H1 (cell line): ENCODE results near the gene ARHGEF4. TPM values are rescaled to one million over a fixed set of nuclear protein-coding genes. Genes with fewer than 3 reads are reported as not detected.

Source experiments
- CTCF ChIA-PET: fragments of 300-600 bp; sonication (Branson Sonifier 250); formaldehyde crosslinking; loops from one replicate; lab custom pipeline; 2021; ENCODE audit not compliant: partially characterized antibody; lab: Charles Lee
- POLR2A ChIA-PET: fragments of 300-600 bp; sonication (Branson Sonifier 250); formaldehyde crosslinking; loops from one replicate; lab custom pipeline; 2021; ENCODE audit warnings: inconsistent platforms; ENCODE audit not compliant: partially characterized antibody; lab: Charles Lee
- DNase-seq, 2 experiments: peaks; one replicate each; pipeline versions ENCODE4 v3.0.0 to v3.0.0-alpha.2; 2010 to 2022; ENCODE audit warnings: low spot score in 2 of 2, low read depth in 1 of 2, mixed read lengths in 1 of 2
- FAIRE-seq: peaks from 2 replicates; lab custom pipeline; 2011; peaks lifted over from hg19 to GRCh38; lab: Jason Lieb, UNC
- H2AFZ ChIP-seq: 2 replicates; pipeline ENCODE4 v1.8.1; 2012; ENCODE audit warnings: low read length, inconsistent platforms
- H2AK5ac ChIP-seq: 2 replicates; pipeline ENCODE4 v1.6.1; 2013; ENCODE audit warnings: low read depth, low read length
- H2BK120ac ChIP-seq: replicated peaks from 2 replicates; pipeline ENCODE3; 2013; ENCODE audit warnings: low read depth, low read length, inconsistent platforms
- H2BK12ac ChIP-seq: 2 replicates; pipeline ENCODE4 v1.6.1; 2013; ENCODE audit warnings: low read depth, low read length
- H2BK15ac ChIP-seq: 2 replicates; pipeline ENCODE4 v1.6.1; 2013; ENCODE audit warnings: low read length
- H2BK20ac ChIP-seq: 2 replicates; pipeline ENCODE4 v1.6.1; 2013; ENCODE audit warnings: low read length
- H2BK5ac ChIP-seq: 2 replicates; pipeline ENCODE4 v1.6.1; 2013; ENCODE audit warnings: low read depth, low read length
- H3K14ac ChIP-seq: 2 replicates; pipeline ENCODE4 v1.6.1; 2013; ENCODE audit warnings: inconsistent platforms; ENCODE audit not compliant: insufficient read length
- H3K18ac ChIP-seq: 2 replicates; pipeline ENCODE4 v1.6.1; 2013; ENCODE audit warnings: low read length; ENCODE audit errors: extremely low read depth
- H3K23ac ChIP-seq: 2 replicates; pipeline ENCODE4 v1.6.1; 2013; ENCODE audit warnings: inconsistent platforms; ENCODE audit not compliant: insufficient read length
- H3K23me2 ChIP-seq: 2 replicates; pipeline ENCODE4 v1.6.1; 2013; ENCODE audit warnings: low read depth, low read length
- H3K27ac ChIP-seq: 2 replicates; pipeline ENCODE4 v1.6.1; 2011; ENCODE audit warnings: low read depth, low read length, inconsistent platforms
- H3K27me3 ChIP-seq, 4 experiments: replicated peaks in 1 of 4; 1 replicate in 1 of 4; 2 replicates in 3 of 4; pipeline versions ENCODE4 v1.6.1 to v1.8.1; 2011 to 2013; ENCODE audit warnings: low read length in 3 of 4, mild to moderate bottlenecking in 3 of 4, inconsistent platforms in 2 of 4, mixed read lengths in 2 of 4, moderate library complexity in 1 of 4; ENCODE audit not compliant: control insufficient read depth in 3 of 4, insufficient read depth in 3 of 4; ENCODE audit errors: extremely low read depth in 1 of 4
- H3K36me3 ChIP-seq, 4 experiments: 2 replicates each; pipeline versions ENCODE4 v1.6.1 to v1.8.1; 2011 to 2013; ENCODE audit warnings: mild to moderate bottlenecking in 4 of 4, low read length in 3 of 4, moderate library complexity in 2 of 4, control low read depth in 1 of 4, inconsistent platforms in 1 of 4; ENCODE audit not compliant: insufficient read depth in 4 of 4, control insufficient read depth in 2 of 4
- H3K4ac ChIP-seq: replicated peaks from 2 replicates; pipeline ENCODE3; 2013; ENCODE audit warnings: low read length, low read depth, mixed read lengths, inconsistent platforms; ENCODE audit not compliant: insufficient read length
- H3K4me1 ChIP-seq, 4 experiments: replicated peaks in 1 of 4; 1 replicate in 1 of 4; 2 replicates in 3 of 4; pipeline versions ENCODE4 v1.6.1 to v1.8.1; 2011 to 2013; ENCODE audit warnings: low read length in 3 of 4, inconsistent platforms in 2 of 4, mixed read lengths in 1 of 4; ENCODE audit not compliant: insufficient read depth in 4 of 4, control insufficient read depth in 3 of 4
- H3K4me2 ChIP-seq, 2 experiments: 2 replicates each; pipeline versions ENCODE4 v1.6.1 to v1.8.1; 2011 to 2013; ENCODE audit warnings: low read depth in 2 of 2, low read length in 2 of 2, control low read depth in 1 of 2, inconsistent platforms in 1 of 2, mild to moderate bottlenecking in 1 of 2; ENCODE audit not compliant: insufficient read depth in 1 of 2
- H3K4me3 ChIP-seq, 4 experiments: fragments of 200-600, 300-600 bp in 1 of 4; sonication (generic), shearing (Covaris generic), sonication (Bioruptor Twin) in 1 of 4; 2 replicates each; pipeline versions ENCODE4 v1.5.1 to v1.8.1; 2011 to 2016; ENCODE audit warnings: low read length in 4 of 4, low read depth in 3 of 4, control low read depth in 2 of 4, inconsistent platforms in 2 of 4, mild to moderate bottlenecking in 2 of 4, mixed read lengths in 1 of 4, moderate library complexity in 1 of 4; ENCODE audit not compliant: insufficient read depth in 2 of 4; ENCODE audit errors: extremely low read depth in 1 of 4
- H3K56ac ChIP-seq: replicated peaks from 2 replicates; pipeline ENCODE3; 2013; ENCODE audit warnings: low read depth, mild to moderate bottlenecking, mixed read lengths, low read length, inconsistent platforms; ENCODE audit not compliant: insufficient read length
- H3K79me1 ChIP-seq: 2 replicates; pipeline ENCODE4 v1.6.1; 2013; ENCODE audit warnings: low read depth, low read length, control low read depth
- H3K79me2 ChIP-seq, 2 experiments: 2 replicates each; pipeline versions ENCODE4 v1.6.1 to v1.8.1; 2012 to 2013; ENCODE audit warnings: low read length in 2 of 2, mild to moderate bottlenecking in 2 of 2, inconsistent platforms in 1 of 2; ENCODE audit not compliant: insufficient read depth in 2 of 2, control insufficient read depth in 1 of 2
- H3K9ac ChIP-seq, 4 experiments: replicated peaks in 1 of 4; 1 replicate in 1 of 4; 2 replicates in 3 of 4; pipeline versions ENCODE4 v1.6.1 to v1.8.1; 2011 to 2013; ENCODE audit warnings: low read depth in 3 of 4, low read length in 3 of 4, control low read depth in 2 of 4, mild to moderate bottlenecking in 2 of 4, moderate library complexity in 2 of 4, inconsistent platforms in 1 of 4; ENCODE audit errors: extremely low read depth in 1 of 4
- H3K9me3 ChIP-seq, 2 experiments: 2 replicates each; pipeline versions ENCODE4 v1.6.1 to v1.8.1; 2012 to 2013; ENCODE audit warnings: mild to moderate bottlenecking in 2 of 2, moderate library complexity in 2 of 2, control low read depth in 1 of 2, inconsistent platforms in 1 of 2, low read depth in 1 of 2, low read length in 1 of 2, mixed read lengths in 1 of 2; ENCODE audit not compliant: insufficient read depth in 2 of 2
- H4K20me1 ChIP-seq, 2 experiments: replicated peaks in 1 of 2; 2 replicates each; pipeline versions ENCODE3 to v1.8.1; 2011 to 2013; ENCODE audit warnings: inconsistent platforms in 2 of 2, low read length in 2 of 2, mild to moderate bottlenecking in 1 of 2; ENCODE audit not compliant: insufficient read depth in 2 of 2, control insufficient read depth in 1 of 2
- H4K5ac ChIP-seq: 2 replicates; pipeline ENCODE4 v1.6.1; 2013; ENCODE audit warnings: low read length, low read depth, mixed read lengths, inconsistent platforms; ENCODE audit not compliant: insufficient read length
- H4K8ac ChIP-seq: 2 replicates; pipeline ENCODE4 v1.8.0; 2013; ENCODE audit warnings: mild to moderate bottlenecking, moderate library complexity, low read length, inconsistent platforms; ENCODE audit not compliant: insufficient read depth; ENCODE audit errors: extremely low read depth
- H4K91ac ChIP-seq: replicated peaks from 2 replicates; pipeline ENCODE3; 2013; ENCODE audit warnings: low read length, mixed read lengths, inconsistent platforms; ENCODE audit not compliant: insufficient read length
- GABPA ChIP-seq: IDR thresholded peaks from 2 replicates; pipeline ENCODE4 v1.6.1; 2011; ENCODE audit warnings: mild to moderate bottlenecking, low read length, moderate library complexity, borderline replicate concordance; ENCODE audit not compliant: insufficient read depth
- HDAC6 ChIP-seq: IDR thresholded peaks from one replicate; pipeline ENCODE4 v1.7.1; 2012; ENCODE audit warnings: low read depth, mild to moderate bottlenecking, inconsistent platforms, low read length, moderate library complexity
- SP2 ChIP-seq: IDR thresholded peaks from 2 replicates; pipeline ENCODE4 v1.6.1; 2012; ENCODE audit warnings: mild to moderate bottlenecking, low read length, inconsistent platforms
- USF2 ChIP-seq: IDR thresholded peaks from 2 replicates; pipeline ENCODE4 v1.6.1; 2011; ENCODE audit warnings: low read length, improper control_type of control experiment
- WGBS, 2 experiments: shearing (Covaris generic) in 1 of 2; methylation state at CpG; one replicate each; pipeline versions ENCODE4 v1.1.6 to v1.1.7; 2013 to 2015; ENCODE audit warnings: low lambda C conversion rate in 2 of 2, mixed read lengths in 2 of 2, inconsistent platforms in 1 of 2, low coverage in 1 of 2, missing lambda C conversion rate in 1 of 2; ENCODE audit not compliant: insufficient replicate concordance in 2 of 2, insufficient coverage in 1 of 2, insufficient read length in 1 of 2; ENCODE audit errors: extremely low coverage in 1 of 2, missing lambda C conversion rate in 1 of 2; 5-methylcytosine and 5-hydroxymethylcytosine counted together
- polyA plus RNA-seq, 7 experiments: library from polyadenylated mRNA; depleted of rRNA in 3 of 7; stranded (reverse) in 5 of 7; unstranded in 2 of 7; fragments of >200 nt in 5 of 7; fragments of 200-250 nt in 2 of 7; gene quantifications; 1 replicate in 5 of 7; 2 replicates in 1 of 7; 4 replicates in 1 of 7; pipeline versions ENCODE4 v1.2.1 to v1.2.3, GENCODE V29; 2011 to 2013; ENCODE audit warnings: missing spikeins in 2 of 7, mixed read lengths in 2 of 7
- total RNA-seq: library from RNA; stranded (reverse); fragmentation: NEBNext Ultra II Directional; extraction: Animal tissue kit (Norgen Biotek cat#: 25700); gene quantifications from 2 replicates; pipeline ENCODE4 v1.2.1, GENCODE V29; 2021

The ARHGEF4 gene
- total and polyA plus RNA-seq, 2 of the 8 experiments (the other 6 are each of a cell fraction or from before 2014, with no cell fraction given): 10.6 to 14.6 TPM

- Histone ChIP-seq H2AFZ (no peak overlapping the region), H3K56ac (no peak overlapping the region), H3K9me3 (no peaks in the 10 kb centered on the region)
- 94% methylated on average over 23 of the region's 23 CpGs; no CpG with 5 or more reads in 1 of the 2 experiments for WGBS, 2 experiments
- TF ChIP-seq HDAC6 (no peak), SP2 (no peak), GABPA (no peak), USF2 (no peak)
- TF ChIP-seq, all 59 proteins: peak for 0
- Histone ChIP-seq H3K18ac (no peak overlapping the region), H3K4me3 (no peak overlapping the region), H4K5ac (no peak overlapping the region), H3K9ac (no peak overlapping the region), H4K91ac (no peak overlapping the region), H2BK12ac (no peak overlapping the region), H2AK5ac (no peak overlapping the region), H2BK15ac (no peak overlapping the region), H3K4ac (no peak overlapping the region), H3K23me2 (peaks cover 8% of the 10 kb centered on the region; the same call in 1 of the 2 replicates), H3K4me1 (peaks cover 0 to 4% (median 0%) of the 10 kb centered on the region in 4 experiments; a peak in 5 of 7 replicates), H2BK20ac (no peak overlapping the region), H3K14ac (no peak overlapping the region), H3K79me2 (no peaks in the 10 kb centered on the region), H3K4me2 (no peak overlapping the region), H3K27ac (no peak overlapping the region), H2BK120ac (no peak overlapping the region), H3K23ac (no peak overlapping the region), H3K27me3 (peaks cover 0 to 18% (median 12%) of the 10 kb centered on the region in 4 experiments; a peak in 5 of 7 replicates), H3K36me3 (no peaks in the 10 kb centered on the region; a peak in 1 of 8 replicates), H2BK5ac (no peak overlapping the region), H4K20me1 (peaks cover 0 to 3% of the 10 kb centered on the region in 2 experiments), H3K79me1 (no peaks in the 10 kb centered on the region), H4K8ac (no peak overlapping the region)
- CTCF ChIA-PET: interaction anchor here (2.7 kb wide), 1 partner anchor 20 kb away, joined by 12 read pairs; no protein-coding TSS in a partner anchor
- POLR2A ChIA-PET: no interaction called here
- FAIRE-seq (no peak), DNase-seq (no peak)
These were observed 202.8 kb downstream of the ARHGEF4 start for GRCh38 chr2:131039535-131039907.
